Left kidney (tissue), 2 donors: ENCODE measurements around the gene CLPTM1. TPM values are rescaled to one million over a fixed set of nuclear protein-coding genes. Genes with fewer than 3 reads are reported as not detected.
"Not testable (repeated sequence)": the region's sequence is repeated elsewhere in the genome, so short reads cannot be mapped to it uniquely, and the experiment has no call there.

Experiments used
- DNase-seq: peaks from one replicate; pipeline ENCODE4 v3.0.0-alpha.2; 2013
- polyA plus RNA-seq: library from polyadenylated mRNA; unstranded; fragments of 120-200 nt; gene quantifications from one replicate; pipeline ENCODE4 v1.2.1, GENCODE V29; 2013; ENCODE audit not compliant: insufficient read length

CLPTM1 gene
- polyA plus RNA-seq, 1 donor, result 121 TPM

- no peak for DNase-seq
Measured at GRCh38 chr19:44930088-44930487, 25.1 kb upstream of the CLPTM1 start.

DNA sequence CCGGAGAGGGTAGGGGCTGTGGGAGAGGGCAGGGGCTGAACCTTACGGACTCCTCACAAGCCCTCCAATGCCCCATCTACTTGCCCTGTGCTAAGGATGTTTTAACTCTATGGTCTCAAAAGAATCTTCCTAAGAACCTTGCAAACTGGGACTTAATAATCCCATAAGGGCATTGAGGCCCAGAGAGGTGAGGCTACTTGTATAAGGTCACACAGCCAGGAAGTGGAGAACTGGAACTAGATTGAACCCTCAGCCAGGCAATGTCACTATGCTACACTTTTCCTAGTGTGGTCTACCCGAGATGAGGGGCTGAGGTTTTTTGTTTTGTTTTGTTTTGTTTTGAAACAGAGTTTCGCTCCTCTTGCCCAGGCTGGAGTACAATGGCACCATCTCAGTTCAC is 23.6 kb upstream of the CLPTM1 start:
- DNase-seq, result no peak

GRCh38 chr19:44939668-44940067 is 15.5 kb upstream of the CLPTM1 start:
- DNase-seq, result no peak

DNA sequence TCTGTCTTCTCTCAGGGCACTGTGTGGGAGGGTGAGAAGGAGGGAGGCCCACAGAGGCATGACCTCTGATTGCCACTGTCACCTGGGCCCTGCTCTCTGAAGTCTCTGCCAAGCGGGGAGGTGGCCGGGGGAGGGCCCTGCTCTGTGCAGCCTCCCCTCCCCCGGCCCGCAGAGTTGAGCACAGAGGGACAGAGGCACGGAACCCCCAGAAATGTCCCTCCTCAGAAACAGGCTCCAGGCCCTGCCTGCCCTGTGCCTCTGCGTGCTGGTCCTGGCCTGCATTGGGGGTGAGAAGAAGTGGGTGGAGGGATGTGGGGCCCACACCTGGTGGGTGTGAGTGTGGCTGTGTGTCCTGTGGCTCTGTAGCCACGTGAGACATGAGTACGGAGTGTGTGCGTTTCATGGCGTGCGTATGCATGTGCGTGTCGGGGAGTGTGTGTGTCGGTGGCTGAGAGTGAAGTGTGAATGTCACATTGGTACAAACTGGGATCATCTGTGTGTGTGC is 13.1 kb upstream of the CLPTM1 start, which contains the start of gene APOC4:
APOC4 (plus strand) TSS at position 171 of the 505 bp plus-strand sequence; CDS start at position 212, 41 bp downstream.
- DNase-seq, result no peak

DNA sequence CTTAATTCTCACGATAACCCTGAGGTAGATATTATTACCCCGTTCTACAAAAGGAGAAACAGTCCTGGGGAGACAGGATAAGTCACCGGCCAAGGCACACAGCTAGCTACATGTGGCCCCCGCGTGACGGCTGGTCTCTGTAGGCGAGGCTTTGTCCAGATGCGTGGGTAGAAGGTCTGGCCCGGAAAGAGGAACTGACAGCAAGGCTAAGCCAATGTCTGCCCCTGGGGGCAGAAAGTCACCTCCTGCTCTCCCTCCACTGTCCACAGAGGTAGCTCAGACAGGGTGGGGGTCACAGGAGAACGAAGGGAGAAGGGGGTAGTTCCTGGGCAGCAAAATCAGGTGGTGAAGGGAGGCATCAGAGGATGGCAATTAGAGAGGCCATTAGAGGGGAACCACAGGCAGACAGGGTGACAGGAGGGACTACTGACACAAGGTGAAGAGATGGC is 11.4 kb upstream of the CLPTM1 start:
- DNase-seq, result no peak

DNA sequence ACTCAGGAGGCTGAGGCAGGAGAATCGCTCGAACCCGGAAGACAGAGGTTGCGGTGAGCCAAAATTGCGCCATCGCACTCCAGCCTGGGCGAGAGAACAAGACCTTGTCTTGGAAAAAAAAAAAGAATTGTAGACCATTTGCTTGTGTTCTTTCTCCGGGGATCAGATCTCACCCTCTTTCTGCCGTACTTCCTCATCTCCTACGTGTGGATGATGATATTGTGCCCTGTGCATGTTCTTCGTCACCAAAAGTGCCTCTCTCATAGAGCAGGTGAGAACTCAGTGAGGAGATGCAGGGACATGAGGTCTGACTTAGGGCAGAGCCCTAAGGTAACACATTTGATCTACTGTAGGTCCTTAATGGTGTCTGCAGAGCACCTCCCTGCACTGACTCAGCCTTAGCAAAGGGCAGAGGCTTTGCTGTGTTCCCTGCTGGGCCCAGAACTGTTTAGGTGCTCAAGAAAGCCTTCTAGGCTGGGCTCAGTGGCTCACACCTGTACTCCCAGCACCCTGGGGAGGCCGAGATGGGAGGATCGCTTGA is 8.1 kb upstream of the CLPTM1 start:
- no peak for DNase-seq

DNA sequence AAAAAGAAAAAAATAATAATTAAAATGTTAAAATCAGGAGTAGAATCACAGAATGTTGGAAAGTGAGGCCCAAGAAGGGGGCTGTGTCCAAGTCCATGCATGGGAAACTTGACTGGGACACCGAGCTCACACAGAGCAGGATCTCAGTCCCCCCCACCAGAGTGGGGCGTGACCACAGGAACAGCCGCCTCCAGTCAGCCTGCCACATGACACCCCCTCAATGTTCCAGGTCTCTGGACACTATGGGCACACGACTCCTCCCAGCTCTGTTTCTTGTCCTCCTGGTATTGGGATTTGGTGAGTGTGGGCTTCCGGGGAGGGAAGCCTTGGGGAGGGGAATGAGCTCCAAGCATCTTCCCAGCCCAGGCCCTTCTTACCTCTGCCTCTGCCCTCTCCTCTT is 6.9 kb upstream of the CLPTM1 start:
- DNase-seq, result no peak

DNA sequence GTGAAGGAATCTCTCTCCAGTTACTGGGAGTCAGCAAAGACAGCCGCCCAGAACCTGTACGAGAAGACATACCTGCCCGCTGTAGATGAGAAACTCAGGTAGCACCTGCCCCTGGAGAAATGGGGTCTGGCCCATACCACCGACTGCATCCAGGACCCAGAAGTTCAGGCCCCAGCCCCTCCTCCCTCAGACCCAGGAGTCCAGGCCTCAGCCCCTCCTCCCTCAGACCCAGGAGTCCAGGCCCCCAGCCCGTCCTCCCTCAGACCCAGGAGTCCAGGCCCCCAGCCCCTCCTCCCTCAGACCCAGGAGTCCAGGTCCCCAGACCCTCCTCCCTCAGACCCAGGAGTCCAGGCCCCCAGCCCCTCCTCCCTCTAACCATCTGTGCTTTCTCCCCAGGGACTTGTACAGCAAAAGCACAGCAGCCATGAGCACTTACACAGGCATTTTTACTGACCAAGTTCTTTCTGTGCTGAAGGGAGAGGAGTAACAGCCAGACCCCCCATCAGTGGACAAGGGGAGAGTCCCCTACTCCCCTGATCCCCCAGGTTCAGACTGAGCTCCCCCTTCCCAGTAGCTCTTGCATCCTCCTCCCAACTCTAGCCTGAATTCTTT is 6.3 kb upstream of the CLPTM1 start:
- no peak for DNase-seq

DNA sequence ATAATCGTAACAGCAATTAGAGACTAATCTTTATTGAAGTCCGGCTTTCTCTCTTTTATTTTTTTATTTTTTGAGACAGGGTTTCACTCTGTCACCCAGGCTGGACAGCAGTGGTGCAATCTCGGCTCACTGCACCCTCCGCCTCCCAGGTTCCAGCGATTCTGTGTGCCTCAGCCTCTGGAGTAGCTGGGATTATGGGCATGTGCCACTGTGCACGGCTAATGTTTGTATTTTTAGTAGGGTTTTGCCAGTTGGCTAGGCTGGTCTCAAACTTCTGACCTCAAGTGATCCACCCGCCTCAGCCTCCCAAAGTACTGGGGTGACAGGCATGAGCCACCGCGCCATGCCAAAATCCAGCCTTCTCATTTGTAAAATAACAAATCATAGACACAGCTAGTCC is 5.6 kb upstream of the CLPTM1 start:
- DNase-seq, result no peak

DNA sequence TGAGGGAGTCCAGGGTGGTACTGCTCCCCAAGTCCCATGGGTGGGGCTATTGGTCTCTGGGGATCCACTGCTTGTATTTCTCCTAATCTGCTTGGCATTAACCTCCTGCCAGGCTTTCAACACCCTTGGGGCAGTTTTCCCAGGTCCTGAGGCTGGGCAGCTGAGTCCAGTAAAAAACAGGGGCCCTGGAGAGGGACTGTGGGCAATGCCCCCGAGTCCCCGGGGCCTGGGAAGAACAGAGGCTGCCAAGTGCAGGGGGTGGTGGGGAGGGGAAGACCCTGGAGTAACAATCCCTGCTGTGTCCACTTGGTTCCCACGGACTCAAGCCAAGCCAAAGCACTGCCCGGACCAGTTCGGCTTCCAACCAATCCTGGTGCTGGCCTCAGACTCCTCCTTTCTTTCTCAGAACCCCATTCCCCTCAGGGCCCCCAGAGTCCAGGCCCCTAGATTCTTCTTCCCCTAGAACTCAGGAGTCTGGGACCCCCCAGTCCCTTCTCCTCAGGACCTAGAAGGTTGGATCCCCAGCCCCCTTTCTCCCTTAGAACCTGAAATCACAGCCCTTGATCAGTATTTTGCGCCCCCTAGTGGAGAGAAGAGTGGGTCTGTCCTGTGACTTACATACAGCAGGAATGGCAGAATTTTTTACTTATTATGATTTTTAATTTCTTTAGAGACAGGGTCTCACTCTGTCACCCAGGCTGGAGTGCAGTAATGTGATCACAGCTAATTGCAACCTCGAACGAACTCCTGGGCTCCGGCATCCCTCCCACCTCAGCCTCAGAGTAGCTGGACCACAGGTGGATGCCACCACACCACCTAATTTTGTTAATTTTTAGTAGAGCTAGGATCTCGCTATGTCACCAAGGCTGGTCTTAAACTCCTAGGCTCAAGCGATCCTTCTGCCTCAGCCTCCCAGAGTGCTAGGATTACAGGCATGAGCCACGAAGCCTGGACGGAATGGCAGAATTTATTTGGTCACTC is 3.7 kb upstream of the CLPTM1 start:
- peak; percentile 75 for DNase-seq

- no peak for DNase-seq
Measured at GRCh38 chr19:44954278-44954648, 917 bp upstream of the CLPTM1 start.

GRCh38 chr19:44955505-44956439 is 592 bp downstream of the CLPTM1 start:
- DNase-seq, result no peak

GRCh38 chr19:44957526-44957925 is 2.3 kb downstream of the CLPTM1 start:
- no peak for DNase-seq

GRCh38 chr19:44958090-44958489 is 2.9 kb downstream of the CLPTM1 start:
- no peak for DNase-seq

DNA sequence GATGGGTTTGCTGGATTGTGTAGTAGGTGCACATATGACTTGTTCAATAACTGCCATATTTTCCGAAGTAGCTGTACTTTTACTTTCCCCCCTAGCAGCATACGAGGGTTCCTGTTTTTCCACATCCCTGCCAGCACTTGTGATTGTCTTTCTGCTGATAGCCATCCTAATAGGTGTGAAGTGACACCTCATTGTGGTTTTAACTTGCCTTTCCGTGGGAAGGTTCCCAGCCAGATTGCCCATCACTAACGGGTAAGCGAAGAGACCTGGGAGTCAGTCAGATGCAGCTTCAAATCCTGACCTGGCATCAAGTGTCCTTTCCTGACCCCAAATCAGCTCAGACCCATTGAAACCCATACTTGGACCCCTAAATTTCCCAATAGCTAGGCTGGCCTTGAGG is 4.5 kb downstream of the CLPTM1 start:
- no peak for DNase-seq

GRCh38 chr19:44960906-44961728 is 5.9 kb downstream of the CLPTM1 start:
- no peak for DNase-seq

DNA sequence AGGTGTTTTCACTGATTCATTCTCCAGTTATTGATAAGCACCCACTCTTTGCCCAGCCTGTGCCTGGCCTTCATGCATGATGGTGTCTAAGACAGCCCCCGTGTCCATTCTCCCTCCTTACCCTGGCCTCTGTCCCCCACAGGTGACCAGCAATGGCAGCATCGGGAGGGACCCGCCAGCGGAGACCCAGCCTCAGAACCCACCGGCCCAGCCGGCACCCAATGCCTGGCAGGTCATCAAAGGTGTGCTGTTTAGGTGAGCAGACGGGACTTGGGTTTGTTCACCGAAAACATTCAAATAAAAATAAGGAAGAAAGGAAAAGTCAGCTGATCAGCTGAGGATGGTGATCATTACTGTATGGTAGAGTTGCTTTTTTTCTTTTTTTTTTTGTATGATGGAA is 6.6 kb downstream of the CLPTM1 start:
- DNase-seq, result no peak

DNA sequence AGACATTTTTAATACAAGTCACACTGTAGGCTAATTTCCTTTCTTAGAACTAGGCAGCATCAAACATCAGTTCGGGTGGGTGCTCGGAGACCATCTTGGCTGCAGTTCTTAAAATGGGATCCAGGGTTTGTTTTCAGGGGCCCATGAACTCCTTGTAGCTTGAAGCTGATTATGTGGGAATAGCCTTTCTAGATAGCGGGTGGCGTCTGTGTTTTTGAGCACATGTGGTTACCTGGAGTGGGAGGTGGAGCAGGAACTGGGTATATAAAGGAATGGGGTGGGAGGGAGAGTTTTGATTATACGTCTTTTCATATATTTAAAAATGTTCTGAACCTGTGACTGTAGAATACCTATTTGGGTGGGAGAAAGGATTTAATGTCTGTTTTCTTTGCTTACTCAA is 12.9 kb downstream of the CLPTM1 start:
- no peak for DNase-seq

- no peak for DNase-seq
Measured at GRCh38 chr19:44968670-44969069, 13.5 kb downstream of the CLPTM1 start.

DNA sequence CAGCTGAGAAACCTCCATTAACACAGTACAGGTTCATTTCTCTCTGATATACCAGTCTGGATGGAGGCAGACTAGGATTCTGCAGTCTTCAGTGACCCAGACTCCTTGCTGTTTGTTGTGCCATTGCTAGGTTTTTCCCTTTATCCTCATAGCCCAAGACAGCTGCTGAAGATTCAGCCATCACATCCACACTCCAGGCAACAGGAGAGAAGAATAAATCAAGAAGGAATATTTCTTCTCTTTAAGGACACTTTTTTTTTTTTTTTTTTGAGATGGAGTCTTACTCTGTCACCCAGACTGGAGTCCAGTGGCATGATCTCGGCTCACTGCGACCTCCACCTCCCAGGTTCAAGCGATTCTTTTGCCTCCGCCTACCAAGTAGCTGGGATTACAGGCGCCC is 14.3 kb downstream of the CLPTM1 start:
- DNase-seq, result no peak

GRCh38 chr19:44971451-44971850 is 16.3 kb downstream of the CLPTM1 start:
- DNase-seq, result not testable (repeated sequence)
